HG02852 (cell line): Measurements from ENCODE around the gene CCDC191.

ENCODE experiments used
- ATAC-seq: cut with Tn5 transposase; IDR thresholded peaks from one replicate; pipeline ENCODE4 v1.9.1; 2021; ENCODE audit warnings: mild to moderate bottlenecking, moderate library complexity; ENCODE audit not compliant: unreplicated experiment

Gene CCDC191, protein sequence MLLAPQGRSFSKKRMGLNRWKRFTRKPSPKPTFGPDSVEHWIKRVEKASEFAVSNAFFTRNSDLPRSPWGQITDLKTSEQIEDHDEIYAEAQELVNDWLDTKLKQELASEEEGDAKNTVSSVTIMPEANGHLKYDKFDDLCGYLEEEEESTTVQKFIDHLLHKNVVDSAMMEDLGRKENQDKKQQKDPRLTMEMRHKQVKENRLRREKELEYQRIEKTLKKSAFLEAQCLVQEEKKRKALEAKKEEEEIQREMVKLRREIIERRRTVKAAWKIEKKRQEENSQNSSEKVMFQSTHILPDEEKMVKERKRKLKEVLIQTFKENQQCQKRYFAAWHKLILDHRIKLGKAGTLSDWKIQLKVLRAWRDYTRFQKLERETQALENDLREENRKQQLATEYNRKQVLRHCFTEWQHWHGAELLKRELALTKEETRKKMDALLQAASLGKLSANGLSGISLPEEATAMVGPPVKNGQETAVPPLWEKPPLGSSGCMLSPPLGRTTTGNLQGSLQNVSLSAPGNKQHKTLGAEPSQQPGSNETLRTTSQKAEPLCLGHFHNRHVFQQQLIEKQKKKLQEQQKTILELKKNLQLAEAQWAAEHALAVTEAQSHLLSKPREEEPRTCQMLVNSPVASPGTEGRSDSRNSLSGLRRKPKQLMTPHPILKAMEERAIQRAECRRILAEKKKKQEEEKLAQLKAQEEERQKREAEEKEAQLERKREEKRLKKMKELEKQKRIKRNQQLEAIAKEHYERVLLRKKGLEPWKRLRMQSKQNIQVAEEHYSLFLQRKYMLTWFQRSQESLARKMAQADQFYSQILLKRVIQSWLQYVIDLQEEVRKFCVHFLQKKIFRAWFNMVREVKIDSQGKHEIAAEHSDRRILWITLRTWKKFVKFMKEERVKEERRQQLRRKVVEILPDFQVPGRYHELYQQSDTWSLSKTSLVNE

DNA sequence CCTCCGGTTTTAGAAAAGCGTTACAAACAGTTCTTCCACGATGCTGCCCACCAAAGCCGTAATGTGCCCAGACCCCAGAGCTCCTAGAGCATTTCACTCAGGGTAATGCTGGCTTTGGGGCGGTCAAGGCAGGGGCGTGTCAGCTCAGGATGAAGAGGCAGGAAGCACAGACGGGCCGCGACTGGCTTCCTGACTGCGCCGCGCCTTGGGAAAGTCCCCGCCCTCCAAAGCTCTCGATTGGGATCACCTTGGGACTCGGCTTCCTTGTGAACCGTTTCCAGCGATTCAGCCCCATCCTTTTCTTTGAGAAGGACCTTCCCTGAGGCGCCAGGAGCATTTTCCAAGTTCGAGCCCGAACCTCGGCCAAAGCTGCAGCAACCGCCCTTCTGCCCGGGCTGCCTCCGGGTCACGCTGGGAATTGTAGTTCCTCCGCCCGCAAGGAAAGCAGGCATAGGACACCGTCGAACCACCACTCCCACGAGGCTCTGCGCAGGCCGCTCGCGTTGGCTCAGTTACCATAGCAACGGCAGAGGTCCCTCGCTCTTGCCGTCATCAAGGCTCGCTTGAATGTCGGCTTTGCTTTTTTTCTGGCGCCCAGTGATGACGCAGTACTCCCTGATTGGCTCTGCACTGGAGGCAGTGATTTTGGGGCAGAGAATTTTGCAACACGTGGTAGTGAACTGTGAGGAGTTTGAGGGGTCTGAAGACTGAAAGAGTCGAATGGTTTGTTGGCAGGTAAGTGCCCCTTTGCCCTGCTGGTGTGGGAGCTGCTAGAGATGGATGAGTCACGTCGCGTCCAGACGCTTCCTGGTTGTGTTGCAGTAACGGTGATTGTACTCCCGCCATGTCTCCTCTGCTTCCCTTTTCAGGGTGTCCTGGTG is at the start of gene CCDC191, which contains the start of gene QTRT2:
CCDC191 (minus strand) TSS at position 397 of the 881 bp plus-strand sequence; CDS start at position 337, 60 bp downstream.
QTRT2 (plus strand) TSS at position 608 of the 881 bp plus-strand sequence. CDS start 8,521 bp downstream, outside the sequence.
- ATAC-seq, result peak; percentile 97

DNA sequence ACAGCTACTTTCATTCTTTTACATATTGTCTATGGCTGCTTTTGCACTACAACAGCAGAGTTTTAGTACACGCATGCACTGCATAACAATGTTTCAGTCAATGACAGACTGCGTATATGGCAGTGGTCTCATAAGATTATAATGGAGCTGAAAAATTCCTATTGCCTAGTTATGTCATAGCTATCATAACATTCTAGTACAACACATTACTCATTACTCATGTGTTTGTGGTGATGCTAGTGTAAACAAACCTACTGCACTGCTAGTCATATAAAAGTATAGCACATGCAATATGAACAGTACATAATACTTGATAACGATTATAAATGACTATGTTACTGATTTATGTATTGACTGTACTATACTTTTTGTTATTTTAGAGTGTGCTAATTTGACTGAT is 48.1 kb upstream of the CCDC191 start:
- ATAC-seq, result no peak

DNA sequence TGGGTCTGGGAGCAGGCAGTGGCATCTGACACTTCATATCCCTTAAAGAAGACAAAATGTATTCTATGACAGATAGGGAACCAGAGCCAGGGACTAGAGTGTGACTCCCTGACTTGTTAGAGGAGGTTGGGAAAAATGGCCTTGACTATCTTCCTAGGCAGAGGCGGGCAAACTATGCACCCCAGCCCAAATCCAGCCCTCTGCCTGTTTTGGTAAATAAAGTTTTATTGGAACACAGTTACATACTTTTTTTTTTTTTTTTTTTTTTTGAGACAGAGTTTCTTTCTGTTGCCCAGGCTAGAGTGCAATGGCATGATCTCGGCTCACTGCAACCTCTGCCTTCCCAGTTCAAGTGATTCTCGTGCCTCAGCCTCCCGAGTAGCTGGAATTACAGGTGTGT is 47.5 kb upstream of the CCDC191 start:
- ATAC-seq, result no peak

DNA sequence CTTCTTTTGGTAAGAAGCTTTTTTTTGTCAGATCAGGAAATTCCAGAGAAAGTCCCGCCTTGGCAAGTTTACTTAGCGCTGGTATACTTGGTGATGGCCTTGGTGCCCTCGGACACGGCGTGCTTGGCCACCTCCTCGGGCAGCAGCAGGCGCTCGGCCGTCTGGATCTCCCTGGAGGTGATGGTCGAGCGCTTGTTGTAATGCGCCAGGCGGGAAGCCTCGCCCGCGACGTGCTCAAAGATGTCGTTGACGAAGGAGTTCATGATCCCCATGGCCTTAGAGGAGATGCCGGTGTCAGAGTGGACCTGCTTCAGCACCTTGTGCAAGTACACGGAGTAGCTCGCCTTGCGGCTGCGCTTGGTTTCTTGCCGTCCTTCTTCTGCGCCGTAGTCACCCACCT is 46.9 kb upstream of the CCDC191 start:
- ATAC-seq, result no peak

DNA sequence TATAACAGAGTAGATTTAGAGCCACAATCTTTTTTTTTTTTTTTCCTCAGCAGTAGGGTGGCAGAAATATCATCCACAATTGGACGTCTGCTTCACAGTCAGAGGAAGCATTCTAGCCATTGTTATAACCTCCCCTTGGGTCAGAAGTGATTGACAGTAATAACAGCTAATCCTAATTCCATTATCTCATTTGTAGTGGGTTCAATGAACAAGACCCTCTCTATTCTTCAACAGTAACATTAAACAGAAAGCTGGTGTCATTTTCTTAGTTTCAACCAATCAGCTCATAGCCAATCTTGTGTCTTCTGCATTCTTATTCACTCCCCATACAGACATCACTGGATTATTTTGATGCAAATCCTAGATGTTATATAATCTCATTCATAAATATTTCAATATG is 44.8 kb upstream of the CCDC191 start:
- ATAC-seq, result no peak

DNA sequence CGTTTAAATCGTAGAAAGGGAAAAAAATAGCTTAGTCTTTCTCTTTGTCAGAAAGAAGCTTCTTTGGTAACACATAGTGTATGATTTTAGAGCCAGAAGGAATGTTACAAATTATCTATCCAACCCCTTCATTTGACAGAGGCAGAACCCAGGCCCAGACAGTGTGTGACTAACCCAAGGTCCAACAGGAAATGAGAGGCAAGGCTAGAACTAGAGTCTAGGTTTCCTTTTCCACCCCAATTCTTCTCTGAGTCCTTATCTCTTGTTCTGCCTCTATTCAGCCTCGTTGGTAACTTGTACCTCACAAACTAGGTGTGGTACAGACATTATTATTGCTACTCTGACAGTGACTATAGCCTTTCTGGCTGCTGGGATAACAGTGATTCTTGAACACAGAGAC is 39.5 kb upstream of the CCDC191 start:
- ATAC-seq, result no peak

DNA sequence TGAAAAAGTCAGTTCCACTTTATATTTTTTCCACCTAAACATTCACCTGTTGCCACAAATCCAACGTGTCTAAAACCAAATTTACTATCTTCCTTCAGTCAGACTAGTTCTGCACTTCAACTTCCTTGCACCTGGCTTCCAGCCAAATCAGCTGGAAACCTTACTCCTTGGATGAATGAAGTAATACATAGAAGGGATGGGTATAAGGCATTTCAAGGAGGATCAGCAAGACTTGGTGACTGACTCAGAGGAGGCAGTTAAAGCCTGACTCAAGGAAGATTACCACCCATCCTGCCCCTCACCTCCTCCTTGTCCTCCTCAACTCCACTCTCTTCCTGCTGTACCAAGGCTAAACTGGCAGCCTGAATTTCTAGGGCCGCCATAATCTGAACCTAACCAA is 37.3 kb upstream of the CCDC191 start:
- ATAC-seq, result no peak

DNA sequence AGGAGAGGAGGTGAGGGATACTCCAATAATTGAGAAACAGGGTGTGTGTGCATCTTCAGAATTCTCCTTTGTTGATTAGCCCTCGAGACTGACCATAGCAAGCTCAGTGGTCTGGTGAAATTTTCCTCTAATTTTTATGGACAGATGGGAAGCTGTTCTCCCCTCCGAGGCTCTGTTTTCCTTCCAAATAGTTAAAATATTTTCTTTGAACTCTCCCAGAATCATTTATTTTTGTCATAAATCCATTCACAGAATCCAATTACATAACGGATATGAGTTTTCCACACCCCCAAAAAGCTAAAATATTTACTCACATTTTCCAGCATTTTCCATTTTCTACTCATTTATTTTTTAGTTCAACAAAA is 36.7 kb upstream of the CCDC191 start:
- no peak for ATAC-seq

DNA sequence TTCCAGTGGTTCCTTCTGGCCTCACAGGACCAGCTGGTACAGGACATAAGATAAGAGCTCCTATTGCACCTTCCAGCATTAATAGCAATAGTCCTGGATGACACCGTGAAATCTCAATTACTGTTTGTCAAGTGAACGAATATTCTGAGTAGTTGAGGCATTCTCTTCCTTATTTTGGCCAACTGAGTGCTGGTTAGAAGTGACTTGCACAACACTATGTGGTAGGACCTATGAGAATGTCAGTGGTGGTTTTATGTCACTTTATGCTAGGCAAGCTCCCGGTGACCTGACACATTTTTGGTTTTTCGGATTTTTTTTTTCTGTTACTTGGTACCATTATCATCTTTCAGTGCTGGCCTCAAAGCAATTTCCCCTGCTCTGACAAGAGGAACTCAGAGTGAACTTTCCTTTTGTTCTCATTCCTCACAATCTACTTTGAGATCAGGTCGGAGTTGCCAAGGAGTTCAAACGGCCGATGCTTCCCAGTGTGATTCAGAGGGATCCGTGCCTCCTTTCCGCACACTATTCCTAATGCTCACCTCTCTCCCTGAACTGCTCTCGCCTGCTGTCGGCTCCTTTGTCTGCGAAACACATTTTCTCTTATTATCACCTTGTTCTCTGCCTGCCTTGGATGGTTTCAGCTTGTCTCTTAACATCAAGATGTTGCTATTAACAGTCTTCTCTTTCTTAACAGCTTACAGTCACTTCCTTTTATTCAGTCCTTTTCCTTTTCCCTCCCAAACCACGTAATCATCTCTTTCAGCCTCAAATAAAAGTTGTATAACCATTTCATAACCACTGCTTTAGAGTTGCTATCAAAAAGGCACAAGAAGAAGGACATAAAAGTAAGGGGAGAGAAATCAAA is 36.1 kb upstream of the CCDC191 start:
- ATAC-seq, result no peak

DNA sequence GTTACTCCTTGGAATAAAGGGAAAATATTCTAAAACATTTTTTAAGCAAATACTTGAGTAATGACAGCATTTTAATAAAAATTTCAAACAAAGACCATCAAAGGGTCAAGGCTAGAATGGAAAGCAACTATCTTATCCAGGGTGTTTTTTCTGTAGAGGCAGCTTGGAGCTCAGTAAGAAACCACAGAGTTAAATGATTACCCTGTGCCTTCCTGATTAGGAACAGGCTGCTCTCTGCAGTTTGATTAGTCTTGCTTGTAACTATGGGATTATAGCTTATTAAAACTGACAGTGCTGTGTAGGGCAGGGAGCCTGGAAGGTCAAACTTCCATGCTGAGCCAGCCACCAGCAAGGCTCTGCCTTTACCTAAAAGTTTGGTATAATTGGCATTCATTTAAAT is 33.3 kb upstream of the CCDC191 start:
- no peak for ATAC-seq

DNA sequence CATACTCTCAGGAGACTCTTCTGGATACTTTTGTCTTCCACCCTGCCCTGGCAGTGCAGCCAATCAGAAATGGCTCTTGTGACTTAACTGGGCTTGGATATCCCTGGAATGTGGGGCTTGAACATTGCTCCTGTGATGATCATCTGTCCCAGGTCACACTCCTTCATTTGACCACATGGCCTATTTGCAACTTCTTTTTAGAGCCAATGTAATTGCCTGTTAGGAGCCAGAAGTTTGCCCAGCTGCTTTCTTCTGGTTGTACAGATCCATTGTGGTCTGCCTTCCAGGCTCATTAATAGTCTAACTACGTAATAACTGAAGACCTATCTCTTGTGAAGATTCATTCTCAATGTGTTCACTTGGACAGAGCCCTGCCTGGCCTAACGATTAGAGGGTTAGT is 30.0 kb upstream of the CCDC191 start:
- ATAC-seq, result no peak

DNA sequence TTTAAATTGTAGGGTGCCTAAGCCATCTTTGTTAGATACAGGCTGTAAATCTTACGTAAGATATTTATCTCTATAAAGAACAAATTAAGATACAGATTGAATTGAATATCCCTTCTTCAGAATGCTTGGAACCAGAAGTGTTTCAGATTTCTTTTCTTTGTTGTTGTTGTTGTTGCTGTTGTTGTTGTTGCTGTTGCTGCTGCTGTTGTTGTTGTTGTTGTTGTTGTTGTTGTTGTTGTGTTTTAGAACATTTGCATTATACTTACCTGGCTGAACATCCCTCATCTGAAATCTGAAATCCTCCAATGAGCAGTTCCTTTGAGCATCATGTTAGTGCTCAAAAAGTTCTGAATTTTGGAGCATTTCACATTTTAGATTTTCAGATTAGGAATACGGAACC is 26.8 kb upstream of the CCDC191 start:
- ATAC-seq, result no peak

DNA sequence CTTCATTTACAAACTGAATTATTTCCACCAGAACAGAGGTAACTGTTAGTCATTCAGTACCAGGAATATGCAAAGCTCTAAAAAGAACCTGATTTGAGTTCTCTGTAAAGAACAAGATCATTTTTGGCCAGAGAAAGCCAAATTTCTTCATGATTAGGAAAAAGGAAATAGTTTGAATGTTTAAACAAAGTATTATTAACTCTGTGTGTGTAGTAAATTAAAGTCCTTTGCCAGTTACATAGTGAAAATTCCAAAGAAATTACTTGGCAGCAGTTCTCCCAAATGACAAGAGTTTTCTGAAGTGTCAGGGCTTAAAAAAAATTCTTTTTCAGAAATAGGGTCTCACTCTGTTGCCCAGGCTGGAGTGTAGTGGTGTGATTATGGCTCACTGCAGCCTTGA is 24.7 kb upstream of the CCDC191 start:
- no peak for ATAC-seq

DNA sequence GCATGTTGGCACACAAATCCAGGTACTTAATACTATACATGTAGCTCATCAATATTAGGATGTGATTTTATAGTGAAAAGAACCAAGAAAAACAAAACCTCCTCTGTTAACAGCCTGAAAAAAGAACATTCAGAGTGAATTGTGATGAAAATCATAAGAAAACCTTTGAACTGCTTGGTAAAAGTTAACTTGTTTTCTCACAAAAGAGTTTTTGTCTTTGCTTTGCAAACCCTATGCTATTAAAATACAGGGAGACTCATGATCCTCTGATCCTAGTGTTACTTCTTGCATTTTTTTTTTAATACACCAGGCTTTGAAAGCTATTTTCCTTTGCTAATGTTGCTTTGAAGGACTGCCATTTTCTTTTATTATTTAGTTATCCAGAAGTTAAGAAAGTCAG is 23.9 kb upstream of the CCDC191 start:
- ATAC-seq, result no peak

DNA sequence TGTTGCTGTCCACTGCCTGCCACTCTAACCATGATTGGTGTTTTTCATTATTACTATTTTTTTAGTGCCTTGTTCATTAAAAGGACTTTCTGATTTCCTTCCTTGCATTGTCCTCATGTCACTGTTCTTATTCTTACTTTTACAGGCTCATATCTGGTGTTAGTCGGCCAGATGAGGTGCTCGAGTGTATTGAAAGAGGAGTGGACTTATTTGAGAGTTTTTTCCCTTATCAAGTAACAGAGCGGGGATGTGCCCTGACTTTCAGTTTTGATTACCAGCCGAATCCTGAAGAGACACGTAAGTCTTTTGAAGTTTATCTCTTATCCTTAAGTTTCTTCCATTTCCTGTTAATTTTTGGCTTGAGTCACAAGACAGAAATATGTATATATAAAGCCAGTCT is 23.4 kb upstream of the CCDC191 start:
- no peak for ATAC-seq

DNA sequence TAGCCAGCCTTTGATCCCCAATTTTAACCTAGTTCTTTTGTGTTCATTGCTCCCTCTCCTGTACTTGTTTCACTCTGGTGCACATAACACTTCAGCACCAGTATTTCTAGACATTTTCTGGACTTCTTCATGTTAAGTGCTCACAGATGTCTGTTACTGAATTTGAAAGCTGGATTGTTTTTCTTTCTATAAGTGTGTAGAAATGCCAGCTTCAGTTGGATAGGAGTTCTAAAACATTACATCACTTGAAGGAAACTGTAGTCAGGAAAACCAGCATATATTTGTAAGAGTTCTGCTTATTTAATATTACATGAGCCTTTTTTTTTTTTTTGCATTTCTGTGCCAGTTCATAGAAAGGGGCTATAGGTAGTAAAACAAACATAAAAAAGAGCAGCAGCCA is 21.8 kb upstream of the CCDC191 start:
- no peak for ATAC-seq

DNA sequence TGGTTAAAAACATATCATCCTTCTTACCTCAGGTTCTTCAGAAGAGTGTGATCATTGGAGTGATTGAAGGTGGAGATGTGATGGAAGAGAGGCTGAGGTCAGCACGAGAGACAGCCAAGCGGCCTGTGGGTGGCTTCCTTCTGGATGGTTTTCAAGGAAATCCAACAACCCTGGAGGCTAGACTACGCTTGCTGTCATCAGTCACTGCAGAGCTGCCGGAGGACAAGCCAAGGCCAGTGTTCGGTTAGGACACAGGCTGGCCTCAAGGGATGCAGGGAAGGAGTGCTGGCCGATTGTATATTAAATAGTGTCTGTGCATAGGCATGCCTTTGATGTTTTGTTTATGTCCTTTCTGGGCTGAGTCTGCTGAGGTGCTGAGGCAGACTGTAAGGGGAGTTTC is 20.4 kb upstream of the CCDC191 start:
- no peak for ATAC-seq

DNA sequence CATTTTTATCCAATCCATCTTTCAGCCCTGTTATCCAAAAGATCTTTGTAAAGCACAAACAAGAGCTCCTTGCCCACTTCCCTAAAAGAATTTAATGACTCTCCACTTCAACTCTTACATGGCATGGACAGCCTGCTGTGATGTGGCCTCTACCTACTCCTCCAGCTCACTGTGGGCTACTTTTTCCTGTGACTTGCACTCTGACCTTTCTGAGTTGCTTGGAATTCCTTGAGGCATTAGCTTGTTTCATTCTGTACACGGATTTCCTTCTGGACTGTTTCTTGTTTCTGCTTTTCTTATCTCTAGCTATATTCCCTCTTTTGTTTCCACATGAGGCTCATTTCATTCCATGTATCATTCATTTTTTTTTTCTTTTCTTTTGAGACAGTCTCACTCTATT is 15.5 kb upstream of the CCDC191 start:
- no peak for ATAC-seq

DNA sequence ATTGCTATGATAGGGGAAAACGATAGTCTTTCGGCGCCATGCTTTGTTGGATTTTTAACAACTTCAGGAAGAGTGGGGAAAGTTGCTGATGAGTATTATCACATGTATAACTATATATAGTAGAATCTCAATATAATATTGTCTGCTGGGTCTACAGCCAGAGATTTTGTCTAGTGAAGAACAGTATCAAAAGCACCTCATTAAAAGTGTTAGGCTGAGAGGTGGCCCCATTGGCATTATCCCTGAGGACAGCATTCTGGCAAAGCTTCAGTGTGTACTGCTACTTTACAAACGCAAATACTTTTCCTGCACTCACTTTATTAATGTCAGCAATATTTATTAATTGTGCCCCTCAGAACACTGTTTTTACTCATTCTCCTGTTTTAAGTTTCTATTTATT is 12.0 kb upstream of the CCDC191 start:
- no peak for ATAC-seq

DNA sequence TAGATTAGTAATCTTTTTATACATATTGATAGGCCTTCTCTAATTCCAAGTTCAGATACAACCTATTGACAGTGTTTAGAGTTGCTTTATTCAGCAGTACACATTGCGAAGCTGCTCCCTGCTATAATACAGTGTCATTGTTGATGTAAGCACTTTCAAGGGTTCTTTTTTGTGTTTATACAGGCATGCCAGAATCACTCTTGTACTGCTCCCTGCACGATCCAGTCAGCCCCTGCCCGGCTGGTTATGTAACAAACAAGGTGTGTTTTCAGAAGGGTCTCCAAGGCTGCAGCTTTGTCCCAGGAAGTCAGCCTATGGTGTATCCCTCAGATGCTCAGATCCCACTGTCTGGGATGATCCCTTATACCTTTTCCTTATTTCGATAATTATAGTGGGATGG is 11.5 kb upstream of the CCDC191 start:
- ATAC-seq, result no peak
